GM19438 (cell line): ENCODE data around the gene MYH7.
"Not testable (repeated sequence)": the region's sequence is repeated elsewhere in the genome, so short reads cannot be mapped to it uniquely, and the experiment has no call there.

Experiments used
- ATAC-seq: cut with Tn5 transposase; IDR thresholded peaks from one replicate; pipeline ENCODE4 v1.9.1; 2021; ENCODE audit warnings: low read depth; ENCODE audit not compliant: unreplicated experiment

The MYH7 gene

DNA sequence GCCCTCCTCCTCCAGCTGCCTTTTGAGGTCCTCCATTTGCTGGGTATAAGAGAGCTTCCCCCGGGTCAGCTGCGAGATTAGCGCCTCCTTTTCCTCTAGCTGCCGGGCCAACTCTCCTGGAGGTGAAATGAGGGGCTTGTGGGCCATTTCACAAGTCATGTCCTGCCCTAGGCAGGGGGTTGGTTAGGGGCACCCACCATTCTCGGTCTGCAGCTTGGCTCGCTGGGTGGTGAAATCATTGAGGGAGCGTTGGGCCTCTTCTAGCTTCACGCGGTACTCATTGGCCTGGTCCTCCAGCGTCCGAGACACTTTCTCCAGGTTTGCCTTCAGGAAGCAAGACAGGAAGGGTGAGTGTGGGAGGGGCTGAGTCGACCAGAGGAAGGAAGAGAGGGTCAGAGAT, 46.1 kb downstream of the MYH7 start:
- no peak for ATAC-seq

DNA sequence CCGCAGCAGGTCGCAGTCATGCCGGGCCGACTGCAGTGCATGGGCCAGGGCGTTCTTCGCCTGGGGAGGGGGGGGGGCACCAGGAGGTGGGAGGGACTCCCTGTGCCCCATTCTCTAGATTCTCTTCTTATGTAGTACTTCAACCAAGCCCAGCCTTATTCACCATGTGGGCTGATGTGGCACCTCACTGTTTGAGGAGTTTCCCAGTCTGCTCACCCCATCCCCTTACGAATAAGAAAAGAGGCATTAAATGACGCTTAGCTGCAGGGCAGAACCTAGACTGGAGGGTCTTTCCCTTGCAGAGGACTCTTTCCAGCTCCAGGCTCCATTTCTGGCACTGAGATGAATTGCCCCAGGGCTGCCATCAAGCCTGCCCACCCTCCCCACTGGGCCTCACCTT, 46.5 kb downstream of the MYH7 start:
- no peak for ATAC-seq

- no peak for ATAC-seq
These were observed 47.3 kb downstream of the MYH7 start for GRCh38 chr14:23387916-23388882.

- ATAC-seq: no peak
These were observed 48.5 kb downstream of the MYH7 start for GRCh38 chr14:23386999-23387398.

GRCh38 chr14:23386266-23386657, 49.2 kb downstream of the MYH7 start:
- not testable (repeated sequence) for ATAC-seq

GRCh38 chr14:23385642-23386265, 49.7 kb downstream of the MYH7 start:
- ATAC-seq: no peak

- no peak for ATAC-seq
These were observed 50.2 kb downstream of the MYH7 start for GRCh38 chr14:23385244-23385641.

DNA sequence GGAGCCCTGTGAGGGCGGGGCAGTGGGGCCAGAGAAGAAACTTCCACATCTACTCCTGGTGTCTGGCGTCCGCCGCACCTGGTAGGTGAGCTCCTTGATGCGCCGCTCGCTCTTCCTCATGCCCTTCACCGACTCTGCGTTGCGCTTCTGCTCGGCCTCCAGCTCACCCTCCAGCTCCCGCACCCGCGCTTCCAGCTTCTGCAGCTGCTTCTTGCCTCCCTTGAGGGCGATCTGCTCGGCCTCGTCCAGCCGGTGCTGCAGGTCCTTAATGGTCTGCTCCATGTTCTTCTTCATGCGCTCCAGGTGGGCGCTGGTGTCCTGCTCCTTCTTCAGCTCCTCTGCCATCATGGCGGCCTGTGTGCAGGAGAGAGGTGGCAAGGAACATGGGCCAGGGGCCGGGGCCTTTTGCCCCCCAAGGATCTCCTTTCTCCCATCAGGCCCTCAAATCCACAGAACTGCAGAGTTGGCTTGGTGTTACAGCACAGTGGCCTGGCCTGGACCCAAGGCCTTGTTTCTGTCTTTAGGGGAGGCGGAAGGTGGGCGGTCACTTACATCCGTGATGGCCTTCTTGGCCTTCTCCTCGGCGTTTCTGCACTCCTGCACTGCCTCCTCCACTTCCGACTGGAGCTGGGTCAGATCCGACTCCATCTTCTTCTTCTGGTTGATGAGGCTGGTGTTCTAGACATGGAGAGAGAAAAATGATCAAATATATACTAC, 50.9 kb downstream of the MYH7 start:
- no peak for ATAC-seq

DNA sequence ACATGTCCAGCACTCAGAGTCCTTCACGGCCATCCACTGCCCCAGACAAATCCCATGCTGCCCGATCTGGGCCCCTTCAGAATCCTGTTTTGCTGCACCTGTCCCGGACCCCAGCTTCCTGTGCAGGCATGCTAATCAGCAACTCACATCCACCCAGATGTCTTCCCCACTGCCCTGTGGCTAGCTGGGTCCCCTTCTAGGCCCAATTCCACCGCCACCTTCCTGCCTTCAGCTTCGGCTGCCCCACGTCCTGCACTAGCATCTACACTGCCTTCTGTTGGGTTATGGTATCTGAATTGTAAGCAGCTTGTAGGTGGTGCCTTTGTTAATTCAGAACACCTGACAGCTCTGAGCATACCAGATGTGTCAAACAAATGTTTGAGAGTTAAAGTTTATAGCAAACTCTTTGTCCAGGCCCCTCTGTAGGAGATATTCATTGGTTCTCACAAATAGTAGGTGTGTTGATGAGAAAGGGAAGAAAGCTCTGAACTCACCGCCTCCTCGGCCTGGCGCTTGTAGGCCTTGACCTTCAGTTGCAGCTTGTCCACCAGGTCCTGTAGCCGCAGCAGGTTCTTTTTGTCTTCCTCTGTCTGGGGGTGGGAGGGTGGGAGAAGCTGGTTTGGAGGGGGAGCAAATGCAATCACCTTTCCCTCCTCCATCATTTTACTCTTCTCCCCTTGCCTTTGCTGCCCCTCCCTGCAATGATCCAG, 52.6 kb downstream of the MYH7 start:
- no peak for ATAC-seq

- no peak for ATAC-seq
These were observed 53.2 kb downstream of the MYH7 start for GRCh38 chr14:23382276-23382675.

GRCh38 chr14:23381871-23382270, 53.6 kb downstream of the MYH7 start:
- no peak for ATAC-seq

- no peak for ATAC-seq
These were observed 54.5 kb downstream of the MYH7 start for GRCh38 chr14:23380976-23381375.

DNA sequence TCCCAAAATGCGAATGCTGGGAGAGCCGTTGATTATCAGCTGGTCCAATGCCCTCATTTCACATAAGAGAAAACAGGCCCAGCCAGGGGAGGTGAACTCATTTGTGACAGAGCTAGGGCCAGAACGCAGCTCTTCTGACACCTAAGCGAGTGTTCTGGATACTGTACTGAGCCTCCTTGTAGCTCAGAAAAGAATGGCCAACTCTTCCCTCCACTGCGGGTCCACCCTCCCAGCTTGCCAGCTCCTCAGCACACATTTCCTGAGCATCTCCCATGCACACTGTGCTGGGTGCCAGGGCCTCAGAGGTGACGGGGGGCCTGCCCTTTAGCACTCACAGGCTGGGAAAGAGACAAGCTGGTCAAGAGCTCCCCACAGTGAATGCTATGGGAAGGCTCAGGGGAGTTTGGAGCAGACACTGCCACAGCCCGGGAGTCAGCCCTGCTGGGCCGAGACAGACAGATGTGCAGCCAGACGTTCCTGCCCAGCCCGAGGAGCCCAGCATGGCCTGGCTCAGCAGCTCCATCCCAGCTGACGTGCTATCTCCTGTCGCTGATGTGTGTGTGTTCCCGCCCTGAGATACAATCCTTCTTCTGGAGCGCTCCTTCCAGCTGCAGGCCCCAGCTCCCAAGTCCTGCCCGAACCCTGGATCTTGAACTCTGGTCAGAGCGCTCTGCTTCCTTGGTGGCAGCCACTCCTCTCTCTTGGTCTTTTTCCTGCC, 55.1 kb downstream of the MYH7 start:
- no peak for ATAC-seq

DNA sequence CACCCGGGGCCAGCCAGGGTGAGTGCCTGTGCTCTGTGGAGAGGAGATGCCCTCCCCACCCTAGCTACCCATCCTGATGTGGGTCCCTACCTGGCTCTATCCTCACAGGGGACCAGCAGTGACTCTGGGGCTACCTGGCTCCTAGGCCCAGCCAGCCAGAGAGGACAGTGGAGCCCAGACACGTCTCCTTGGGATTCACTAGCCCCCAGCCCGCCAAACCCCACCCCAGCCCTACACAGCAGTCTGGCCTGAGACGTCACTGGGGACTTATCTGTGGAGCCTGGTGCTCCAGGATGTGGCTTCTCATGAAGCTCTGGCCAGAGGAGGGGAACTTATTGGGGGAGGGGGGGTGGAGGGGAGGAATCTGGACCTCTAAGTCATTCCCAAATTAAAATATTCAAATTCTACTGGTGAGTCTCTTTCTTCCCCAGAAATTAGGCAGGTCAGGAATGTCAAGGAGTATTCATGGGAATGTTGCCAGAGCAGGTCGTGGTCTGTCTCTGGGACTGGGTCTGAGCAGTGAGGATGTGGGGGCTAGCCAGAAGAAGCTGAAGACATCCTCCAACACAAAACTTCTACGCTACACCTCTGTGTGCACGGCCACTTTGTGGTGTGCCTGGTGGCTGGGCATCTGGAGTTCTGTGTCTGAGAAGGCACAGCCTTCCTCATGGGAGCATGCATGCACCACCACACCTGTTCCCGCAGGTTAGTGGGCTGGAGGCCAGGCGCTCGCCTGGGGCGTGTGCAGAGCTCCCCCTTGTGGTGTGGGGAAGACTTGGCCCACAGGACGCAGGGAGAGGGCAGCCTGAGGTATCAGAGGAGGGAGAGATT, 55.9 kb downstream of the MYH7 start:
- ATAC-seq: no peak

DNA sequence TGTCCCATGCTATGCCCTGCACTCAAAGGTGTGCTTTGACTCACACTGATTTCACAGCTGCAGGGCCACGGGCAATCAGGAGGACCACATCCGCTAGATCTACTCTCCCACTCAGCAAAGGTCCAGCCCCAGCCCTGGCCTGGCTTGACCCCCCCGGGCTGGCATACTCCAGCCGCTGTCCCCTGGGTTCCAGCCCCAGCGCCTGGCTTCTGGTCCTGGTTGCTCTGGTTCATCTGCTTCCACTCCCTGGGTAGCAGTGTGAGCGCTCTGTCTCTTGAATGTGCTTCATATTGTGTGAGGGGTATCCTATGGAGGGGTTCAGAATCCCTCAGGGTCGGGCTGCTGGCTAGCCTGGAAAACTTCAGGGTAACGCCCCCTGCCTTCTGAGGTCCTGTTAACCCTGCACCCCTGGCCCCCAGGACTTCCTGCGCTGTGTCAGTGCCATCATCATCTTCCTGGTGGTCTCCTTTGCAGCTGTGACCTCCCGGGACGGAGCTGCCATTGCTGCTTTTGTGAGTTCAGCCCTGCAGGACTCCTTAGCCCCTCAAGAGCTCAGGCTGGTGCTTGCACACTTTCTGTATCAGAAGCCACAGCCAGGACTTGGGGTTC, 56.7 kb downstream of the MYH7 start:
- ATAC-seq: no peak

GRCh38 chr14:23377573-23378563, 57.6 kb downstream of the MYH7 start:
- no peak for ATAC-seq

- no peak for ATAC-seq
These were observed 58.3 kb downstream of the MYH7 start for GRCh38 chr14:23377198-23377550.
